ENCODE measurements around the gene WNK2.

- no peak for TF ChIP-seq CTCF (IDR thresholded peaks at IDR 0.05)
- TF ChIP-seq POLR2A (IDR thresholded peaks at IDR 0.05): no peak
Measured at GRCh38 chr9:93206576-93207155, 22.7 kb downstream of the WNK2 start.
